Endothelial cell of umbilical vein (primary cell): Measurements from ENCODE around the gene IGF2BP2. TPM values are rescaled to one million over a fixed set of nuclear protein-coding genes. Genes with fewer than 3 reads are reported as not detected.

Source experiments
- BruUV-seq: library from RNA; stranded (reverse); fragments of 400-500 nt; replicated peaks from 2 replicates; lab custom pipeline; 2021; lab: Mats Ljungman, UMichigan
- CTCF ChIA-PET: fragments of 300-600, 350-600 bp; sonication (Branson Sonifier 250); formaldehyde crosslinking; loops from one replicate; lab custom pipeline; 2021; ENCODE audit warnings: antibody characterized with exemption, inconsistent platforms; lab: Charles Lee
- POLR2A ChIA-PET: fragments of 300-600, 350-600 bp; sonication (Branson Sonifier 250); formaldehyde crosslinking; loops from one replicate; lab custom pipeline; 2021; ENCODE audit warnings: antibody characterized with exemption, inconsistent platforms; lab: Charles Lee
- DNase-seq: peaks from one replicate; pipeline ENCODE4 v3.0.0-alpha.2; 2011; ENCODE audit warnings: low read depth, low spot score
- FAIRE-seq: peaks from 2 replicates; lab custom pipeline; 2011; peaks lifted over from hg19 to GRCh38; lab: Jason Lieb, UNC
- H2AFZ ChIP-seq: 2 replicates; pipeline ENCODE4 v1.6.0; 2012; ENCODE audit warnings: low read depth, low read length, control low read depth, inconsistent platforms
- H3K27ac ChIP-seq: 2 replicates; pipeline ENCODE4 v1.5.1; 2011; ENCODE audit warnings: low read depth, mild to moderate bottlenecking, control low read depth, low read length, moderate library complexity; ENCODE audit not compliant: insufficient read depth
- H3K27me3 ChIP-seq, 2 experiments: 2 replicates each; pipeline versions ENCODE4 v1.6.0 to v1.6.1; 2011; ENCODE audit warnings: low read length in 2 of 2, mixed read lengths in 1 of 2; ENCODE audit not compliant: control insufficient read depth in 2 of 2, insufficient read depth in 2 of 2
- H3K36me3 ChIP-seq, 2 experiments: 2 replicates in 1 of 2; 3 replicates in 1 of 2; pipeline ENCODE4 v1.5.1; 2011; ENCODE audit warnings: low read length in 2 of 2, mild to moderate bottlenecking in 1 of 2, moderate library complexity in 1 of 2; ENCODE audit not compliant: control insufficient read depth in 2 of 2, insufficient read depth in 2 of 2; ENCODE audit errors: extremely low read depth in 1 of 2
- H3K4me1 ChIP-seq: 3 replicates; pipeline ENCODE4 v1.5.1; 2011; ENCODE audit warnings: mild to moderate bottlenecking, low read length; ENCODE audit not compliant: control insufficient read depth, insufficient read depth; ENCODE audit errors: extremely low read depth
- H3K4me2 ChIP-seq: 2 replicates; pipeline ENCODE4 v1.6.1; 2011; ENCODE audit warnings: low read length, control low read depth, mixed read lengths; ENCODE audit not compliant: insufficient read depth
- H3K4me3 ChIP-seq, 3 experiments: fragments of 200-600 bp in 1 of 3; sonication (generic), shearing (Covaris generic) in 1 of 3; replicated peaks in 1 of 3; 2 replicates each; pipeline ENCODE4 v1.5.1; 2011 to 2016; ENCODE audit warnings: control low read depth in 3 of 3, low read length in 3 of 3, mild to moderate bottlenecking in 2 of 3, inconsistent platforms in 1 of 3, low read depth in 1 of 3, moderate library complexity in 1 of 3; ENCODE audit not compliant: insufficient read depth in 1 of 3
- H3K79me2 ChIP-seq: 2 replicates; pipeline ENCODE4 v1.6.0; 2012; ENCODE audit warnings: low read length, inconsistent platforms; ENCODE audit not compliant: control insufficient read depth, insufficient read depth
- H3K9ac ChIP-seq: replicated peaks from 2 replicates; pipeline ENCODE3; 2011; ENCODE audit warnings: low read length, control low read depth; ENCODE audit not compliant: insufficient read depth; ENCODE audit errors: extremely low read depth
- H3K9me1 ChIP-seq: replicated peaks from 3 replicates; pipeline ENCODE4 v1.6.0; 2011; ENCODE audit warnings: mild to moderate bottlenecking, low read length; ENCODE audit not compliant: control insufficient read depth, insufficient read depth; ENCODE audit errors: extremely low read depth
- H3K9me3 ChIP-seq: replicated peaks from 2 replicates; pipeline ENCODE4 v1.5.1; 2012; ENCODE audit warnings: low read length, inconsistent platforms; ENCODE audit not compliant: control insufficient read depth, insufficient read depth
- H4K20me1 ChIP-seq: replicated peaks from 2 replicates; pipeline ENCODE3; 2011; ENCODE audit warnings: mild to moderate bottlenecking, low read length; ENCODE audit not compliant: control insufficient read depth, insufficient read depth; ENCODE audit errors: extremely low read depth
- CTCF ChIP-seq, 2 donors: IDR thresholded peaks; 1 replicate in 1 of 2; 2 replicates in 1 of 2; pipeline ENCODE4 v1.5.1; 2011; ENCODE audit warnings: low read length in 2 of 2, mild to moderate bottlenecking in 2 of 2, moderate library complexity in 2 of 2, control low read depth in 1 of 2, inconsistent platforms in 1 of 2, low read depth in 1 of 2; ENCODE audit not compliant: insufficient read depth in 1 of 2; ENCODE audit errors: extremely low read depth in 1 of 2
- FOS ChIP-seq: IDR thresholded peaks from 2 replicates; pipeline ENCODE4 v1.6.1; 2011; ENCODE audit warnings: mild to moderate bottlenecking, low read length, moderate library complexity, borderline replicate concordance; ENCODE audit not compliant: insufficient read depth
- JUN ChIP-seq: IDR thresholded peaks from 2 replicates; pipeline ENCODE4 v1.6.1; 2011; ENCODE audit warnings: borderline replicate concordance, low read depth; ENCODE audit not compliant: insufficient read length, insufficient read depth
- MAX ChIP-seq: IDR thresholded peaks from 2 replicates; pipeline ENCODE4 v1.6.1; 2011; ENCODE audit not compliant: insufficient read depth, insufficient read length
- MYC ChIP-seq: IDR thresholded peaks from one replicate; pipeline ENCODE4 v1.6.1; 2011; ENCODE audit warnings: mild to moderate bottlenecking, low read depth, low read length
- POLR2AphosphoS5 ChIP-seq: IDR thresholded peaks from 2 replicates; pipeline ENCODE4 v1.6.1; 2012; ENCODE audit warnings: low read depth, mild to moderate bottlenecking, control low read depth, low read length, moderate library complexity; ENCODE audit not compliant: insufficient read depth
- dilution Hi-C: fragments of 300-500 bp; cut with MboI; formaldehyde crosslinking; loops from one replicate; pipeline ENCODE4 v1.15.0; 2019; ENCODE audit warnings: low sequenced_read_pairs; ENCODE audit not compliant: extremely low pct_ligation_motif_present
- intact Hi-C: fragments of 100-400 bp; cut with micrococcal nuclease; formaldehyde crosslinking; loops from one replicate; pipeline ENCODE4 v1.10.0; 2022
- polyA plus RNA-seq, 4 experiments: library from polyadenylated mRNA; depleted of rRNA in 3 of 4; stranded (reverse) in 3 of 4; unstranded in 1 of 4; fragments of >200 nt; gene quantifications; 2 replicates each; pipeline versions ENCODE4 v1.2.1 to v1.2.3, GENCODE V29; 2011 to 2012; ENCODE audit warnings: missing spikeins in 1 of 4
- total RNA-seq: library from RNA; stranded (reverse); gene quantifications from 2 replicates; pipeline ENCODE4 v1.2.3, GENCODE V29; 2021

The IGF2BP2 gene
- total and polyA plus RNA-seq, 2 donors (not counting 3 experiments of a cell fraction or from before 2014, with no cell fraction given) = 10.7 to 130 TPM

- no TSS peak for BruUV-seq
- Histone ChIP-seq H3K9me3 (no peaks in the 10 kb centered on the region), H2AFZ (no peak overlapping the region), H3K4me2 (no peak overlapping the region), H3K4me1 (peaks cover 45% of the 10 kb centered on the region), H3K36me3 (peaks cover 16 to 41% of the 10 kb centered on the region in 2 experiments), H3K4me3 (no peak overlapping the region), H3K27me3 (no peaks in the 10 kb centered on the region), H3K9ac (no peak overlapping the region), H4K20me1 (no peaks in the 10 kb centered on the region), H3K79me2 (no peaks in the 10 kb centered on the region), H3K27ac (no peak overlapping the region), H3K9me1 (no peaks in the 10 kb centered on the region)
- FAIRE-seq (no peak), DNase-seq (no peak)
- dilution Hi-C loops (no loop called here), intact Hi-C loops (loop anchor here (10.0 kb wide), 1 partner anchor 890 kb away; the partner anchor contains the start of gene CRYGS)
- ChIA-PET CTCF (interaction anchor here (2.1 kb wide), 1 partner anchor 289 kb away, joined by 7 read pairs; no protein-coding TSS in a partner anchor), POLR2A (no interaction called here)
- TF ChIP-seq MAX (no peak), FOS (no peak), JUN (no peak), CTCF (IDR thresholded peaks at IDR 0.05; ENCODE audit: extremely low read depth in 1 of 2, insufficient read depth in 1 of 2, low read depth in 1 of 2, low read length in 2 of 2) (no peak), MYC (no peak), POLR2AphosphoS5 (no peak)
These were observed 170.1 kb downstream of the IGF2BP2 start for GRCh38 chr3:185654758-185655145.
